Fibroblast of lung (primary cell): Measurements from ENCODE around the gene PLCD4. TPM values are rescaled to one million over a fixed set of nuclear protein-coding genes. Genes with fewer than 3 reads are reported as not detected.

Experiments used
- DNase-seq, 2 donors: peaks; one replicate each; pipeline versions ENCODE4 v3.0.0 to v3.0.0-alpha.2; 2010; ENCODE audit warnings: low read depth in 2 of 2
- H2AFZ ChIP-seq: 2 replicates; pipeline ENCODE4 v1.5.1; 2012; ENCODE audit warnings: low read length, control low read depth, inconsistent platforms
- H3K27ac ChIP-seq: 2 replicates; pipeline ENCODE4 v1.5.1; 2011; ENCODE audit warnings: low read length, control low read depth; ENCODE audit not compliant: insufficient read depth
- H3K27me3 ChIP-seq: 2 replicates; pipeline ENCODE4 v1.5.1; 2011; ENCODE audit warnings: mild to moderate bottlenecking, low read length; ENCODE audit not compliant: control insufficient read depth, insufficient read depth
- H3K36me3 ChIP-seq: 2 replicates; pipeline ENCODE4 v1.5.1; 2011; ENCODE audit warnings: low read length; ENCODE audit not compliant: control insufficient read depth, insufficient read depth
- H3K4me1 ChIP-seq: 2 replicates; pipeline ENCODE4 v1.5.1; 2011; ENCODE audit warnings: low read length; ENCODE audit not compliant: control insufficient read depth, insufficient read depth; ENCODE audit errors: extremely low read depth
- H3K4me2 ChIP-seq: 2 replicates; pipeline ENCODE4 v1.5.1; 2011; ENCODE audit warnings: low read length, control low read depth; ENCODE audit not compliant: insufficient read depth; ENCODE audit errors: extremely low read depth
- H3K4me3 ChIP-seq, 4 experiments: fragments of 200-600 bp in 1 of 4; sonication (generic) in 1 of 4; replicated peaks in 1 of 4; 2 replicates each; pipeline ENCODE4 v1.5.1; 2011 to 2016; ENCODE audit warnings: low read length in 4 of 4, low read depth in 3 of 4, mild to moderate bottlenecking in 3 of 4, control low read depth in 2 of 4, inconsistent platforms in 1 of 4, mixed read lengths in 1 of 4; ENCODE audit not compliant: insufficient read depth in 1 of 4; ENCODE audit errors: control extremely low read depth in 1 of 4
- H3K79me2 ChIP-seq: 2 replicates; pipeline ENCODE4 v1.5.1; 2012; ENCODE audit warnings: mild to moderate bottlenecking, low read length, inconsistent platforms; ENCODE audit not compliant: control insufficient read depth, insufficient read depth
- H3K9ac ChIP-seq: 2 replicates; pipeline ENCODE4 v1.5.1; 2011; ENCODE audit warnings: mild to moderate bottlenecking, low read length, control low read depth; ENCODE audit not compliant: insufficient read depth
- H3K9me3 ChIP-seq: 2 replicates; pipeline ENCODE4 v1.5.1; 2012; ENCODE audit warnings: low read depth, low read length; ENCODE audit not compliant: control insufficient read depth, insufficient read depth
- H4K20me1 ChIP-seq: 2 replicates; pipeline ENCODE4 v1.5.1; 2011; ENCODE audit warnings: low read length; ENCODE audit not compliant: control insufficient read depth, insufficient read depth; ENCODE audit errors: extremely low read depth
- CTCF ChIP-seq, 2 donors: IDR thresholded peaks in 1 of 2; conservative IDR thresholded peaks in 1 of 2; 1 replicate in 1 of 2; 2 replicates in 1 of 2; pipeline ENCODE4 v1.5.1; 2011 to 2012; ENCODE audit warnings: low read length in 2 of 2, control low read depth in 1 of 2, inconsistent platforms in 1 of 2, low read depth in 1 of 2, mild to moderate bottlenecking in 1 of 2
- EZH2 ChIP-seq: IDR thresholded peaks from 2 replicates; pipeline ENCODE4 v1.5.1; 2012; ENCODE audit warnings: low read length, control low read depth, mild to moderate bottlenecking; ENCODE audit errors: missing control alignments
- polyA plus RNA-seq, 2 donors: library from polyadenylated mRNA; depleted of rRNA in 1 of 2; stranded (reverse) in 1 of 2; unstranded in 1 of 2; fragments of >200 nt; gene quantifications; 2 replicates each; pipeline ENCODE4 v1.2.1, GENCODE V29; 2011 to 2012; ENCODE audit warnings: missing spikeins in 1 of 2
- total RNA-seq: library from RNA; depleted of rRNA; stranded (reverse); fragments of >200 nt; gene quantifications from 2 replicates; pipeline ENCODE4 v1.2.1, GENCODE V29; 2014

The PLCD4 gene
- total and polyA plus RNA-seq, 2 donors (not counting 1 experiment from before 2014, with no cell fraction given): 5.8 to 10.7 TPM

GRCh38 chr2:218680061-218680460 lies 72.4 kb downstream of the PLCD4 start:
- H3K4me2 ChIP-seq: no peak overlapping the region

More at GRCh38 chr2:218680061-218680460, 72.4 kb downstream of the PLCD4 start:
- TF ChIP-seq EZH2 (no peak), CTCF (conservative IDR thresholded peaks at IDR 0.05 in 1 of 2, IDR thresholded peaks at IDR 0.05 in 1 of 2; ENCODE audit: low read depth in 1 of 2, low read length in 2 of 2) (no peak)
- H3K9me3 ChIP-seq: no peaks in the 10 kb centered on the region
- H2AFZ ChIP-seq: no peak overlapping the region
- peaks cover 7% of the 10 kb centered on the region for H3K36me3 ChIP-seq
- H3K4me3 ChIP-seq: no peak overlapping the region
- H3K27me3 ChIP-seq: no peaks in the 10 kb centered on the region
- H3K27ac ChIP-seq: no peak overlapping the region
- no peak overlapping the region for H3K9ac ChIP-seq
- no peaks in the 10 kb centered on the region for H3K4me1 ChIP-seq
- no peak for DNase-seq
- no peaks in the 10 kb centered on the region for H3K79me2 ChIP-seq
- no peaks in the 10 kb centered on the region for H4K20me1 ChIP-seq

Other genes starting within 250 kb of the PLCD4 start
- gene SLC11A1, start 225.6 kb upstream of the PLCD4 start, total RNA-seq: 0.17 and 0.26 TPM in 2 replicates
- gene SLC11A1, start 225.6 kb upstream of the PLCD4 start, polyA plus RNA-seq: 0.02 and 0.03 TPM in 2 replicates
- 40.6 and 45.4 TPM in 2 replicates for gene CTDSP1, start 208.0 kb upstream of the PLCD4 start, total RNA-seq
- 69.6 and 71.6 TPM in 2 replicates for gene CTDSP1, start 208.0 kb upstream of the PLCD4 start, polyA plus RNA-seq
- gene VIL1, start 188.8 kb upstream of the PLCD4 start, total RNA-seq: not detected in 2 replicates
- gene VIL1, start 188.8 kb upstream of the PLCD4 start, polyA plus RNA-seq: not detected in 2 replicates
- 8.3 and 10.3 TPM in 2 replicates for gene USP37, start 39.5 kb upstream of the PLCD4 start, total RNA-seq
- 3.5 and 4.6 TPM in 2 replicates for gene USP37, start 39.5 kb upstream of the PLCD4 start, polyA plus RNA-seq
- 31.1 and 31.4 TPM in 2 replicates for gene CNOT9, start 39.1 kb upstream of the PLCD4 start, total RNA-seq
- 45.9 and 70.1 TPM in 2 replicates for gene CNOT9, start 39.1 kb upstream of the PLCD4 start, polyA plus RNA-seq
- gene ZNF142, start 51.7 kb downstream of the PLCD4 start, total RNA-seq: 5.6 and 7.3 TPM in 2 replicates
- gene ZNF142, start 51.7 kb downstream of the PLCD4 start, polyA plus RNA-seq: 4.3 and 8.1 TPM in 2 replicates
- 26.2 and 38.3 TPM in 2 replicates for gene BCS1L, start 51.8 kb downstream of the PLCD4 start, total RNA-seq
- 28.8 and 38.8 TPM in 2 replicates for gene BCS1L, start 51.8 kb downstream of the PLCD4 start, polyA plus RNA-seq
- gene RNF25, start 64.1 kb downstream of the PLCD4 start, total RNA-seq: 26.7 and 39.1 TPM in 2 replicates
- 42.1 and 75.0 TPM in 2 replicates for gene RNF25, start 64.1 kb downstream of the PLCD4 start, polyA plus RNA-seq
- 32.1 and 36.0 TPM in 2 replicates for gene STK36, start 64.2 kb downstream of the PLCD4 start, total RNA-seq
- gene STK36, start 64.2 kb downstream of the PLCD4 start, polyA plus RNA-seq: 21.4 and 24.7 TPM in 2 replicates
- gene TTLL4, start 102.9 kb downstream of the PLCD4 start, total RNA-seq: 5.9 and 9.4 TPM in 2 replicates
- 6.1 and 14.4 TPM in 2 replicates for gene TTLL4, start 102.9 kb downstream of the PLCD4 start, polyA plus RNA-seq
- 40.6 and 53.8 TPM in 2 replicates for gene CYP27A1, start 174.2 kb downstream of the PLCD4 start, total RNA-seq
- 12.7 and 16.2 TPM in 2 replicates for gene CYP27A1, start 174.2 kb downstream of the PLCD4 start, polyA plus RNA-seq
- 0.26 and 0.33 TPM in 2 replicates for gene PRKAG3, start 223.9 kb downstream of the PLCD4 start, total RNA-seq
- 0.02 TPM in 1 of 2 replicates, not detected in the other for gene PRKAG3, start 223.9 kb downstream of the PLCD4 start, polyA plus RNA-seq